Measurements from ENCODE around the gene ADGRV1.
A peak's percentile ranks its signal among the peaks of the same experiment; 100 is the strongest.

ADGRV1 gene

DNA sequence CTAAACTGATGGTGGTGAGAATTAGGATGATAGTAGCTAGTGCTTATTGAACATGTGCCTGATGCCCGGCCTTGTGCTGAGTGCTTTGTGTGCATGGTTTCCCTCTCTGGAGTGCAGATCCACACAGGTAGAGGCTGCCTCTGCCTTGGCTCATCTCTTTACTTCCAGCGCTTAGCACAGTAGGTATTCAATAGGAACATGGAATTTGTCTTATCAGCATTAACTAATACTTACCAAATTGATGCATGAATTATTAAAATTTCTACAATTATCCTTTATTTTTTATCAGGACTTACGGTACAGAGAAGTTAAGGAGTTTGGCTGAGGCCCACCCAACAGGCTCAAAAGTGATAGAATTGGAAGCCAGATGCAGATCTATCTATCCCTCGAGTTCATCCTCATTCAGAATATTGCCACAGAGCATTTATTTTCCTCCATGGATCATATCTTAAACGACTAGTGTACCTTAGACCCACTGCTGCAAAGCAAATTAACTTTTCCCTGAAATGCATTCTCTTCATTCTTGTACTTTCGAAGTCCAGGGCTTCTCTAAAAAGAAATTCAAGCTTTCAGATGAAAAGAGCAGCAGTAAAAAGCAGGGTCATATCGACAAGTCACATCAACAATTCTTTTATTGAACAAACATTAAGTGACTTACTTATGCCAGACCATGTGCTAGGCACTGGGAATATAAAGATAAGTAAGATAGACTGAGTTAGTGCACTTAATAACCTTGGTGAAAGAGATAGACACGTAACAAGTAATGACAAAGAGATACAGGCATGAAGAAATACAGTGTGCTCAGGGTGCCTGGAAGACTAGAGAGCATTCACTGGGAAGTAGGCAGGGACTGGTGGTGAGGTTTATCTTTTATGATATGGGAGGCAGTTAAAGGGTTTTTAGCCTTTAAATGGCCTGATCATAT lies 534.5 kb downstream of the ADGRV1 start:
- no peak for DNase-seq

DNA sequence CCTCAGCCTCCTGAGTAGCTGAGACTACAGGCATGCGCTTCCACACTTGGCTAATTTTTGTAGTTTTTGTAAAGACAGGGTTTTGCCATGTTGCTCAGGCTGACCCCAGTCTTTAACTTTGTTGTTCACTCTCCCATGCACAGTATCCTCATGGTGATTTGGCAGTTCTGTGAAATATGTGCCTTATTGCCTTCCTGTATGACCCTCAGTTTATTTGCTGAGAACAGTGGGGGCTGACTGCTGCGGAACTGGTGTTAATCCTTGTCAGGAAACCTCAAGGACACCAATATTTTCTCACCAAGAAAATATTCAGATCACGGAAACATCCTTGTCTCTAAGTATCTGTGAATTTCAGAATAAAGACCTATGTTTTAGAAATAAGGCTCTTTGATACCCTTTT lies 536.7 kb downstream of the ADGRV1 start:
- DNase-seq = no peak

- no peak for DNase-seq
Measured at GRCh38 chr5:91095786-91096385, 537.3 kb downstream of the ADGRV1 start.

DNA sequence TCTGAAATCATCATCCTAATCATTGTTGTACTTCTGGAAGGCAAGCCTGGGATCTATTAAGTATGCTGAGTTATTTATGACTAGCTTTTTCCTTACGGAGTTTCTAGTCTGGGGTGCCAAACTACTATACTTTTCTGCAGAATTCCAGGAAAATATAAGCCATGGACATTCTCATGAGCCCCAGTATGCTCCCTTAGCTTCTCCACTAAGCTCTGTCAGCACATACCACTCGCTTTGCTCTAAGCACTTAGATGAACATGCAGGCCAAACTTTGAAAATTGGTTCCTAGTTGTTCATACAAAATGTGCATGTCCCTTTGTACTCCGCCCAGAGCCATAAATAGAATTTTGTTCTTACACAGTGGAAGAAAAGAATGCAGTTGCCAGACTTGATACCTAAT lies 539.9 kb downstream of the ADGRV1 start:
- DNase-seq = no peak

DNA sequence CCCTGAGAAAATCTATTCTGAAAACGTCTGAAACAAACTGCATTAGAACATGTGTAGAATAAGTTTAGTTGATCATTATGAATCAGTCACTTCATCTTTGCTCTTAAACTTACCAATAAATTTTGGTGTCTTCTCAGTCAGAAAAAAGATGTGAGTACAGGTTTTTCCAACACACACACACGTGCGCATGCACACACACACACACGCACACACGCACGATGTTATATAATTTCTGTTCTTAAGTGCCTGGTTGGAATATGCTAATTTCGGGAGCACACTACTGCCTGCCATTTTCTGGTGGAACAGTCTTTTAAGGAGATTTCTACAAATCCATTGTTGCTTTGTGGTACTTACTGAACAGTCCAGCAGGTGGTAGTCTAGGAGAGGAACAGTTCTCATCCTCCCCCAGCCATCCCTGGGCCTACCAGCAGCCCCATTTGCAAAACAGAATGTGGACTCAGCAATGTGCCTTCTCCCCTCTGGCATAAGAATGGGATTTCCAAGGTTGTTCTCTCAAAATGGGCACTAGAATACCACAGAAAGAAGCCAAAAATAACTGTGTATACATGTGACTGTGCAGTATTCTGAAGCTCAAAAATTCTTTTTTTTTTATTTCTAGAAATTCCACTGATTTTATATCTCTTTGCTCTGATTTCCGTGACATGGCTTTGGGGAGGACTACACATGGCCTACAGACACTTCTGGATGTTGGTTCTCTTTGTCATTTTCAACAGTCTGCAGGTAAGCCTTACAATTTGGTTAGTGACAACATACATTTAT lies 543.2 kb downstream of the ADGRV1 start:
- peak; percentile 60 to 91 for DNase-seq

GRCh38 chr5:91103353-91104061 lies 544.9 kb downstream of the ADGRV1 start:
- DNase-seq = no peak

DNA sequence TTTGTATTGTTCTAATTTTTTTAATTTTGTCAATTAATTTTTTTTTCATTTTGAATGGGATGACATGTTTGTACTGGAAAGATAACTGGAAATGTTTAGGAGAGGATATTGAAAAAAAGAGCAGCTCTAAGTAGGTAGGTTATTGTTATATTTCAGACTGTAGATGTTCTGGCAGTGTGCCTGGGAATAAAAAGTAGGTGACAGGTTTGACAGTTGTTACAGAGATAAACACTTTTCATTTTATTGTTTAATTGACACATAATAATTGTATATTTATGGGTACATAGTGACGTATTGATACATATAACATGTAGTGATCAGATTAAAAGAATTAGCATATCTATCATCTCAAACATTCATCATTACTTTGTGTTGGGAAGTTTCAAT lies 545.5 kb downstream of the ADGRV1 start:
- no peak for DNase-seq

GRCh38 chr5:91106842-91107511 lies 548.4 kb downstream of the ADGRV1 start:
- DNase-seq = no peak

DNA sequence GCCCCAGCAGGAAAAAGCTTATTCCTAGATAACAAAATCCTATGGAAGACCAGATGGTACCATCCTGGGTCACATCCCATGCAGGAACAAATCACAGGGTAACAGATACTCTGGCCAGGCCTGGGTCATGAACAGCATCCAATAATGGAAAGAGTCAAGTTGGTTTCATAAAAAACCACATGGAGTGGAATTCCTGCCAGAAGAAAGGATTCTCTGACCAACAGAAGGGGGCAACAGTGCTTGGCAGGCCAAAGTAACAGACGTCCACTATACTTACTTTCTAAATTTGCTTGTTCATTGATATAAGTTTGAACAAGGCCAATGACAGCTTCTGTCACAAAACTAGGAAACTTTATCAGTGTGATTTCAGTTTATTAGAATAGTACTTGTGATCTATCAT lies 551.0 kb downstream of the ADGRV1 start:
- no peak for DNase-seq

DNA sequence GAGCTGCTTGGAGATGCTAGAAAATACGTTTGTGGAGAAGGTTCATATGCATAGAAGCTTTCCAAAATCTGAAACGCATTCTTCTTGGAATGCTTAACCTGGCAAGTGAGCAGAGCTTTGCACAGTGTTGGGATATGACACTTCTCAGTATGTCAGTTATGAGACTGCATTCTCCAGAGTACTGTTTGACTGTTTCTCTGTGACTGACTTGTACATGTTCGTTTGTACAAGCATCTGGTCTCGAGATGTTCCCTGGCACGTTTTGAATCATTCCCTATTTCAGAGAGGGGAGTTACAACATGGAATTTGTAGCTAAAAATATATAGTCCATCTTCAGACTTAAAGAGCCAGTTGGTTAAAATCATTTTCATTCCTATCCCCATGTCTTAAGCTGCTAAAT lies 552.1 kb downstream of the ADGRV1 start:
- DNase-seq = no peak

DNA sequence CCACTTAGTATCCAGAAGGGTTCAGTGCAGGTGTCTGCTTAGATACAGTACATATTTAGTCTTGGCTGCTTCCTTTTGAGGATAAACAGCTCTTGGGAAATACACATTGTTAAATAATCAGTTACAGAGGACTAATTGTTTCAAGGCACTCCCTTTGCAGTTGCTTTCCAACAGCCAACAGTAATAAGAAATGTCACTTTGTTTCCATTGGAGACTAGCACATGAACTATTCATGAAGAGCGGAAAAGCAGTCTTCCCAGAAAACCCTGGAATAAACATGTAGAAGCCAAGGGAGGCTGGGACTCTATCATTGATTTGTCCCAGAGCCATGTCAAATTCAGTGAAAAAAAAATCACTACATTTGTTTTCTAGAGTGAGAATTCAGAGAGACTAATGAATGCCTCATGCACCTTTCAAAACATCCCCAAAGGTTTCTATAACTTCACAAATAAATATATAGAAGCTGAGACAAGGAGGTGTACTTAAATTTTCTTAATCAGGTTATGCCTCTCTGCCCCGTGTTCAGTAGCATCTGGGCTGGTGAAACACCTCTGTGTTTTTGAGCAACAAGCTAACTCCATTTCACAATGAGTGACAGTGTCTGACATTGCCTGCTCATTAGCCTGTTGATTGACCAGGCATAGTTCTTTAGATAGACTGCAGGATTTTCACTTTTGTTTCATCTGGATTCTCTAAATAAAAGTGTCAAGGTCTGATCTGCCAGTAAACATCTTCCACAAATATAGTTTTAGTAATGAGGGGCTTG lies 553.1 kb downstream of the ADGRV1 start:
- DNase-seq = no peak

DNA sequence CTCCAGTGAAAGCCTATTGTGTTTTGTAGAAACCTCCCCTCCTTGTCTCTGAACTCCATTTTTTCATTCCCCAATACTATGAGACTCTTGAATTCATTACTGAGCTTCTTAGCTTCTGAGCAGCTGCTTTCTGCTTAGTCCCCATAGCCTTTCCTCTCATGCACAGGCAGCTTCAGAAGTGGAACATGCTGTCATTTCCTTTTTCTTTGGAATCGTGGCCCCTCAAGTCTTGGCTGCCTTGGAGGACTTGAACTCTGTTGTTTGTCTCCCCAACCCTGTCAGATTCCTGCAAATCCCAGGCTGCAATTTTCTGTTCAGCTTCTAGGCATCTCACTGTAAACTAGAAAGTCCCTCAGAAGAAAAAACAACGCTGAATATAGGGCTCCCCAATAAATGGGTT lies 556.1 kb downstream of the ADGRV1 start:
- DNase-seq = no peak

DNA sequence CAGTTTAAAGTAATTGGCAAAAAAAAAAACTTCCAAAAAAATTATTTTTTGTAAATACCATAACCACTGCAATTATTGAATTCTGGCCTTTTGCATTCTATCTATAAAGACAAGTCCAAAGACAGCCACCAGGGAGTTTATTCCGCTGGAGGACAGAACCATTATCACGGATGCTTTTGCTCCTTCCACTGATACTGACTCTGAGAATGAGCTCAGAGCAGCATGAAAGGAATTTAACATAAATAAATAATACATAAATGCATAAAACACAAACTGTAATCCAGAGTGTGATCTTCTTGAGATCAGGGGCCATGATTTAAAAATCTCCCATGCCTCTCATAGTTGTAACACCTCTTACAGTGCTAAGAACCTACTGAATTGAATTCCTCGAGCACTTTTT lies 559.8 kb downstream of the ADGRV1 start:
- DNase-seq = no peak

- DNase-seq = no peak
Measured at GRCh38 chr5:91118796-91119195, 560.2 kb downstream of the ADGRV1 start.

DNA sequence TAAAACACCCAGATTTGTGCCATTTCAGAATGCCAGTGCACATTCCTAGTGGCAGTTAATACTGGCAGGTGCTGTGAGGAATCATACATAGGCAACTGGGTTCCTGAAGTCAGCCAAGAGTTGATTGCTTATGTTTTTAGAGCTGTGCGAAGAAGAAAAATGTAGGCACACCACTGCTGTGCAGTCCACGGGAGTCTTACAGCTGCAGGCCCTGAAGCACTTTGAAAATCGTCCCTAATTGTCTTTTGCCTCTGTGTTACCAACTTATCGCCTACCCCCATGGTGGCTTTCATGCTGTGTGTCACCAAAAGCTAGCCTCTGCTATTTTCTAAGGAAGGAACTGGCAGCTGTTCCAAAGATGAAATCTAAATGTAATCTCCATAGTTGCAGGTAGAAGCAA lies 560.6 kb downstream of the ADGRV1 start:
- DNase-seq = no peak

GRCh38 chr5:91119981-91120850 lies 561.6 kb downstream of the ADGRV1 start:
- DNase-seq = no peak

- no peak for DNase-seq
Measured at GRCh38 chr5:91121347-91121993, 562.9 kb downstream of the ADGRV1 start.

- no peak for DNase-seq
Measured at GRCh38 chr5:91122651-91123050, 564.1 kb downstream of the ADGRV1 start.

DNA sequence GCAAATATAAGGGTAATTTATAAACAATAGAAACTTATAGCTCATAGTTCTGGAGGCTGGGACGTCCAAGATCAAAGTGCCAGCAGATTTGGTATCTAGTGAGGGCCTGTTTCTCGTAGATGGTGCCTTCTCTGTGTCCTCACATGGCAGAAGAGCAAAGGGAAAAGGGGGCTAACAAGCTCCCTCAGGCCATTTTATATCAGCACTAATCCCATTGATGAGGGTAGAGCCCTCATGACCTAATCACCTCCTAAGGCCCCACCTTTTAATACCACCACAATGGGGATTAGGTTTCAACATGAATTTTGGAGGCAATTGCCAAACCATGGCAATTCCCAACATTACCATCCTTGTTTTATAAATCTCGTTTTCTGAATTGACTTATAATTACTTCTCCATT lies 564.7 kb downstream of the ADGRV1 start:
- no peak for DNase-seq

- no peak for DNase-seq
Measured at GRCh38 chr5:91123901-91124300, 565.3 kb downstream of the ADGRV1 start.
